Astrocyte of the spinal cord (primary cell): ENCODE data around the gene GREB1L.

Experiments used
- DNase-seq: peaks from one replicate; pipeline ENCODE4 v3.0.0; 2011; ENCODE audit warnings: low read depth, low spot score
- H3K4me3 ChIP-seq: 2 replicates; pipeline ENCODE4 v1.5.1; 2011; ENCODE audit warnings: low read depth, mild to moderate bottlenecking, low read length, moderate library complexity
- CTCF ChIP-seq: IDR thresholded peaks from 2 replicates; pipeline ENCODE4 v1.5.1; 2012; ENCODE audit warnings: low read depth, mild to moderate bottlenecking, low read length, inconsistent platforms
- in situ Hi-C: cut with HindIII; loops from 2 replicates; pipeline ENCODE4 v1.10.0; 2017; ENCODE audit warnings: low sequenced_read_pairs

GREB1L gene

GRCh38 chr18:21241301-21242048, 557 bp upstream of the GREB1L start:
- no peak for TF ChIP-seq CTCF
- DNase-seq, result no peak
- H3K4me3 ChIP-seq, result peak overlapping the region; percentile 32
- in situ Hi-C loops, result no loop called here

- TF ChIP-seq CTCF, result no peak
- in situ Hi-C loops, result no loop called here
- DNase-seq, result no peak
- H3K4me3 ChIP-seq, result peak overlapping the region; percentile 40
These were observed 859 bp downstream of the GREB1L start for GRCh38 chr18:21242780-21243401.

GRCh38 chr18:21254576-21254975, 12.5 kb downstream of the GREB1L start:
- in situ Hi-C loops, result no loop called here
- TF ChIP-seq CTCF, result no peak
- DNase-seq, result no peak
- no peak overlapping the region for H3K4me3 ChIP-seq

- in situ Hi-C loops, result no loop called here
- TF ChIP-seq CTCF, result no peak
- DNase-seq, result no peak
- H3K4me3 ChIP-seq, result no peak overlapping the region
These were observed 13.2 kb downstream of the GREB1L start for GRCh38 chr18:21255211-21255610.

GRCh38 chr18:21257386-21257785, 15.4 kb downstream of the GREB1L start:
- H3K4me3 ChIP-seq, result no peak overlapping the region
- in situ Hi-C loops, result no loop called here
- peak; percentile 20 for DNase-seq
- TF ChIP-seq CTCF, result no peak

DNA sequence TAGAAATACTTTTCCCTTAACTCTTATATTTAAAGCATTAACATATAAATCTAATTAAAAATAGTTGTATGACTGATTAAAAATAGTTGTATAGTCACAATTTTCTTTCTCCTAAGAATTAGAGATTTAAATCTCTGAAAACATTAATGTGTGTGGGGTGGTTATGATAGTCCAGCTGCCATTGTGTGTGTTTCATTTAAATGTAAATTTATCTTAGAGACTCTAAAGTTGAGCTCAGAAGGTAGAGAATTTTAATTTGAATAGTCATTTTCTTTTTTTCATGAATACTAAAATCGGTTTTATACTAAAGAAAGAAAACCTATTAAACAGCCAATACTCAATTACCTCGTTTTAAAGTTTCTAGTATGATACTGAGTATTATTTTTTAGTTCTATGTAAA, 18.6 kb downstream of the GREB1L start:
- in situ Hi-C loops, result no loop called here

More for the DNA sequence above, 18.6 kb downstream of the GREB1L start:
- no peak overlapping the region for H3K4me3 ChIP-seq
- DNase-seq, result no peak
- no peak for TF ChIP-seq CTCF
